Measurements from ENCODE around the gene CA11.

The CA11 gene

DNA sequence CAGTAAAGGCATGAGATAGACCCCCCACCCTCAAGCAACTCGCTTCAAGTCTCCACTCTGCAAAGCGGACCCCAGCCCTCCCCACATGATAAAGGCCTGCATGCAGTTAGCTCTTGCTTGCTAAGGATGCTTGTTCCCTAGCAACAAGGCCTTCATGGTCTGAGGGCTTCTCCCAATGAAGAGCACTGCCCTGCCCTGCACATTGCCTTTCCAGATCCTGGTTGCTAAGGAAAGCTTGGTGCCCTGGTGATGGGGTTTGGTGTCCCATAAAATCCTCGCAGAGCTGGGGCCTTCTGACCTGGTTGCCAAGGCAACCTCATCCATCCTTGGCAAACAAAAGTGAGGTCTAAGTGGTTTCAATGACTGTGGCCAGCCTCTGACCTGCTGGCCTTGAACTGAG is 14.8 kb downstream of the CA11 start:
- no peak for FAIRE-seq
- no peak for DNase-seq (ENCODE audit: insufficient read length, low spot score)
- TF ChIP-seq POLR2AphosphoS5 (IDR thresholded peaks at IDR 0.05; ENCODE audit: low read depth, low read length) (no peak; the same call in 1 of the 2 replicates), PAX5 (IDR thresholded peaks at IDR 0.05; ENCODE audit: insufficient read depth, low read length, severe bottlenecking) (no peak), POU2F2 (IDR thresholded peaks at IDR 0.05; ENCODE audit: low read depth, low read length) (no peak), SPI1 (IDR thresholded peaks at IDR 0.05; ENCODE audit: low read depth, low read length) (no peak), TAF1 (IDR thresholded peaks at IDR 0.05; ENCODE audit: low read depth, low read length) (no peak), POLR2A (IDR thresholded peaks at IDR 0.05; ENCODE audit: low read depth, low read length) (no peak)

- DNase-seq (ENCODE audit: insufficient read length, low spot score) (no peak), FAIRE-seq (no peak)
- TF ChIP-seq PAX5 (IDR thresholded peaks at IDR 0.05; ENCODE audit: insufficient read depth, low read length, severe bottlenecking), result no peak
- TF ChIP-seq POU2F2 (IDR thresholded peaks at IDR 0.05; ENCODE audit: low read depth, low read length), result no peak
- no peak for TF ChIP-seq TAF1 (IDR thresholded peaks at IDR 0.05; ENCODE audit: low read depth, low read length)
- no peak for TF ChIP-seq SPI1 (IDR thresholded peaks at IDR 0.05; ENCODE audit: low read depth, low read length)
- no peak for TF ChIP-seq POLR2AphosphoS5 (IDR thresholded peaks at IDR 0.05; ENCODE audit: low read depth, low read length)
- no peak for TF ChIP-seq POLR2A (IDR thresholded peaks at IDR 0.05; ENCODE audit: low read depth, low read length)
Measured at GRCh38 chr19:48630296-48631063, 15.5 kb downstream of the CA11 start.

GRCh38 chr19:48629599-48630295 is 16.2 kb downstream of the CA11 start:
- FAIRE-seq (no peak), DNase-seq (ENCODE audit: insufficient read length, low spot score) (no peak)
- TF ChIP-seq TAF1 (IDR thresholded peaks at IDR 0.05; ENCODE audit: low read depth, low read length) (no peak), PAX5 (IDR thresholded peaks at IDR 0.05; ENCODE audit: insufficient read depth, low read length, severe bottlenecking) (no peak), POLR2AphosphoS5 (IDR thresholded peaks at IDR 0.05; ENCODE audit: low read depth, low read length) (no peak), POLR2A (IDR thresholded peaks at IDR 0.05; ENCODE audit: low read depth, low read length) (no peak), POU2F2 (IDR thresholded peaks at IDR 0.05; ENCODE audit: low read depth, low read length) (no peak), SPI1 (IDR thresholded peaks at IDR 0.05; ENCODE audit: low read depth, low read length) (no peak)

DNA sequence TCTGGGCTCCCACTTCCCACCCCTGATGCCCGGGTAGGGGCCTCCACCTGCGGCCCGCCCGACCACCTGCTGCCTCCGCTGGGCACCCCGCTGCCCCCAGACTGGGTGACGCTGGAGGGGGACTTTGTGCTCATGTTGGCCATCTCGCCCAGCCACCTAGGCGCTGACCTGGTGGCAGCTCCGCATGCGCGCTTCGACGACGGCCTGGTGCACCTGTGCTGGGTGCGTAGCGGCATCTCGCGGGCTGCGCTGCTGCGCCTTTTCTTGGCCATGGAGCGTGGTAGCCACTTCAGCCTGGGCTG is 16.7 kb downstream of the CA11 start:
- FAIRE-seq, result no peak
- TF ChIP-seq SPI1 (IDR thresholded peaks at IDR 0.05; ENCODE audit: low read depth, low read length) (no peak), POLR2A (IDR thresholded peaks at IDR 0.05; ENCODE audit: low read depth, low read length) (no peak), POU2F2 (IDR thresholded peaks at IDR 0.05; ENCODE audit: low read depth, low read length) (no peak), POLR2AphosphoS5 (IDR thresholded peaks at IDR 0.05; ENCODE audit: low read depth, low read length) (no peak), PAX5 (IDR thresholded peaks at IDR 0.05; ENCODE audit: insufficient read depth, low read length, severe bottlenecking) (no peak), TAF1 (IDR thresholded peaks at IDR 0.05; ENCODE audit: low read depth, low read length) (no peak)

GRCh38 chr19:48628486-48629296 is 17.3 kb downstream of the CA11 start:
- FAIRE-seq (no peak), DNase-seq (ENCODE audit: insufficient read length, low spot score) (no peak)
- TF ChIP-seq POU2F2 (IDR thresholded peaks at IDR 0.05; ENCODE audit: low read depth, low read length) (no peak), PAX5 (IDR thresholded peaks at IDR 0.05; ENCODE audit: insufficient read depth, low read length, severe bottlenecking) (no peak), POLR2AphosphoS5 (IDR thresholded peaks at IDR 0.05; ENCODE audit: low read depth, low read length) (no peak), SPI1 (IDR thresholded peaks at IDR 0.05; ENCODE audit: low read depth, low read length) (no peak), TAF1 (IDR thresholded peaks at IDR 0.05; ENCODE audit: low read depth, low read length) (no peak), POLR2A (IDR thresholded peaks at IDR 0.05; ENCODE audit: low read depth, low read length) (no peak)

More for the DNA sequence above, 16.7 kb downstream of the CA11 start:
- no peak for DNase-seq (ENCODE audit: insufficient read length, low spot score)

- TF ChIP-seq SPI1 (IDR thresholded peaks at IDR 0.05; ENCODE audit: low read depth, low read length) (no peak), POLR2A (IDR thresholded peaks at IDR 0.05; ENCODE audit: low read depth, low read length) (no peak), POLR2AphosphoS5 (IDR thresholded peaks at IDR 0.05; ENCODE audit: low read depth, low read length) (no peak), PAX5 (IDR thresholded peaks at IDR 0.05; ENCODE audit: insufficient read depth, low read length, severe bottlenecking) (no peak), TAF1 (IDR thresholded peaks at IDR 0.05; ENCODE audit: low read depth, low read length) (no peak), POU2F2 (IDR thresholded peaks at IDR 0.05; ENCODE audit: low read depth, low read length) (no peak)
- no peak for DNase-seq (ENCODE audit: insufficient read length, low spot score)
- FAIRE-seq, result no peak
Measured at GRCh38 chr19:48627865-48628314, 18.1 kb downstream of the CA11 start.

DNA sequence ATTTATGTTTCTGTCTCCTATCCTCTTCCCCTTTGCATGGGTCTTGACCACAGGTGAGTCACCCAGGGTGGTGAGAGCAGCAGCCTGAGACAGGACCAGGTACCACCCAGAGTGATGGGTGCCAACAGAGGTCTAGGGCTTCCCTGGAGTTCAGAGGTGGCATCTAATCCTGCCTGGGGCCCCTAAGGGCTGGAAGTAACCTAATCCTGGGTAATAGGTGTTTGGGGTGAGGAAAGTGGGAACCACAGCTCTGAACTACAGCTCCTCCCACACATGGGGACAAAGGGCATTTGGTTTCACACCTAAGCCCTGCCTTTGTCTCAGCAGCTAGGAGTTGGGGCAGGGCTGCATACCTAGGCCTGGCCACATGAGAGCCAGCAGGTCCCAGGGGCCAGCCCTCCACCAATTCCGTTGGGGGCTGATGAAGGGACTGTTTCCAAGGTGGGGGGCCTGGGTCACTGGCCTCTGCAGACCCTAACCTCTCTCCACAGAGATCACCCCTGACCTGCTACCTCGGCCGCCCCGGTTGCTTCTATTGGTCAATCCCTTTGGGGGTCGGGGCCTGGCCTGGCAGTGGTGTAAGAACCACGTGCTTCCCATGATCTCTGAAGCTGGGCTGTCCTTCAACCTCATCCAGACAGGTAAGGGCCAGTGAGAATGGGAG is 18.7 kb downstream of the CA11 start:
- no peak for FAIRE-seq
- TF ChIP-seq POLR2A (IDR thresholded peaks at IDR 0.05; ENCODE audit: low read depth, low read length), result no peak
- no peak for TF ChIP-seq TAF1 (IDR thresholded peaks at IDR 0.05; ENCODE audit: low read depth, low read length)
- TF ChIP-seq POLR2AphosphoS5 (IDR thresholded peaks at IDR 0.05; ENCODE audit: low read depth, low read length), result no peak; the same call in 1 of the 2 replicates
- TF ChIP-seq POU2F2 (IDR thresholded peaks at IDR 0.05; ENCODE audit: low read depth, low read length), result no peak
- no peak for TF ChIP-seq SPI1 (IDR thresholded peaks at IDR 0.05; ENCODE audit: low read depth, low read length)
- no peak for TF ChIP-seq PAX5 (IDR thresholded peaks at IDR 0.05; ENCODE audit: insufficient read depth, low read length, severe bottlenecking)
- no peak for DNase-seq (ENCODE audit: insufficient read length, low spot score)

DNA sequence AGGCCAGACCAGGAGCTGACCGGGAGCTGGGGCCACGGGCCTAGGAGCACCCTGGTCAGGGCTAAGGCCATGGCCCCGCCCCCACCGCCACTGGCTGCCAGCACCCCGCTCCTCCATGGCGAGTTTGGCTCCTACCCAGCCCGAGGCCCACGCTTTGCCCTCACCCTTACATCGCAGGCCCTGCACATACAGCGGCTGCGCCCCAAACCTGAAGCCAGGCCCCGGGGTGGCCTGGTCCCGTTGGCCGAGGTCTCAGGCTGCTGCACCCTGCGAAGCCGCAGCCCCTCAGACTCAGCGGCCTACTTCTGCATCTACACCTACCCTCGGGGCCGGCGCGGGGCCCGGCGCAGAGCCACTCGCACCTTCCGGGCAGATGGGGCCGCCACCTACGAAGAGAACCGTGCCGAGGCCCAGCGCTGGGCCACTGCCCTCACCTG is 20.1 kb downstream of the CA11 start:
- DNase-seq (ENCODE audit: insufficient read length, low spot score) (no peak), FAIRE-seq (no peak)
- TF ChIP-seq POLR2AphosphoS5 (IDR thresholded peaks at IDR 0.05; ENCODE audit: low read depth, low read length), result no peak
- TF ChIP-seq SPI1 (IDR thresholded peaks at IDR 0.05; ENCODE audit: low read depth, low read length), result no peak
- TF ChIP-seq POLR2A (IDR thresholded peaks at IDR 0.05; ENCODE audit: low read depth, low read length), result no peak
- TF ChIP-seq PAX5 (IDR thresholded peaks at IDR 0.05; ENCODE audit: insufficient read depth, low read length, severe bottlenecking), result no peak

Measured in GM12891 (cell line).